K562 (cell line): ENCODE measurements around the gene VAPB. TPM values are rescaled to one million over a fixed set of nuclear protein-coding genes. Genes with fewer than 3 reads are reported as not detected.

Source experiments
- ATAC-seq: fragments of 200-7000 bp; cut with Tn5 transposase; 3 replicates; pipeline ENCODE4 v1.9.1; 2020; ENCODE audit warnings: moderate library complexity
- BruUV-seq: library from RNA; stranded (reverse); fragments of 400-500 nt; replicated peaks from 2 replicates; lab custom pipeline; 2021; lab: Mats Ljungman, UMichigan
- CTCF ChIA-PET: fragments of 300-600 bp; formaldehyde crosslinking; extraction: SDS; loops from one replicate; lab custom pipeline; 2021; ENCODE audit warnings: low intra/inter-chr PET ratio; lab: Yijun Ruan, JAX
- POLR2A ChIA-PET: fragments of 300-600, 350-650 bp; sonication (Branson Sonifier 250); formaldehyde crosslinking; extraction: SDS; loops from one replicate; lab custom pipeline; 2021; ENCODE audit warnings: antibody characterized with exemption, inconsistent platforms; lab: Yijun Ruan, JAX
- DNase-seq, 4 experiments: peaks; one replicate each; pipeline versions ENCODE4 v3.0.0 to v3.0.0-alpha.2; 2011 to 2018; ENCODE audit warnings: low spot score in 3 of 4, mixed read lengths in 3 of 4; ENCODE audit errors: extremely low read depth in 1 of 4
- FAIRE-seq: peaks from 2 replicates; lab custom pipeline; 2011; peaks lifted over from hg19 to GRCh38; lab: Jason Lieb, UNC
- H2AFZ ChIP-seq: 2 replicates; pipeline ENCODE4 v1.6.0; 2011; ENCODE audit warnings: low read depth, low read length, control low read depth, inconsistent platforms
- H3K27ac ChIP-seq: fragments of 200-600 bp; 3 replicates; pipeline ENCODE4 v1.8.0; 2011; ENCODE audit warnings: low read depth, mild to moderate bottlenecking, control low read depth, inconsistent platforms, low read length, moderate library complexity, mixed read lengths; ENCODE audit errors: extremely low read depth
- H3K27me3 ChIP-seq, 2 experiments: fragments of 300-600 bp in 1 of 2; 2 replicates in 1 of 2; 3 replicates in 1 of 2; pipeline versions ENCODE4 v1.6.0 to v1.8.0; 2011; ENCODE audit warnings: inconsistent platforms in 2 of 2, low read length in 2 of 2, mild to moderate bottlenecking in 1 of 2, mixed read lengths in 1 of 2, moderate library complexity in 1 of 2; ENCODE audit not compliant: control insufficient read depth in 2 of 2, insufficient read depth in 2 of 2
- H3K36me3 ChIP-seq: fragments of 300-600 bp; 3 replicates; pipeline ENCODE4 v1.8.0; 2011; ENCODE audit warnings: mild to moderate bottlenecking, low read length, inconsistent platforms; ENCODE audit not compliant: control insufficient read depth, insufficient read depth
- H3K4me1 ChIP-seq, 2 experiments: fragments of 200-600 bp in 1 of 2; replicated peaks in 1 of 2; 2 replicates in 1 of 2; 3 replicates in 1 of 2; pipeline versions ENCODE4 v1.5.1 to v1.8.0; 2011; ENCODE audit warnings: inconsistent platforms in 2 of 2, low read length in 2 of 2, mild to moderate bottlenecking in 1 of 2, mixed read lengths in 1 of 2, moderate library complexity in 1 of 2; ENCODE audit not compliant: control insufficient read depth in 2 of 2, insufficient read depth in 2 of 2
- H3K4me2 ChIP-seq: 2 replicates; pipeline ENCODE4 v1.6.1; 2011; ENCODE audit warnings: low read length, control low read depth, inconsistent platforms, mixed read lengths; ENCODE audit not compliant: insufficient read depth
- H3K4me3 ChIP-seq: fragments of 200-600 bp; sonication (generic), shearing (Covaris generic); 2 replicates; pipeline ENCODE4 v1.5.1; 2016; ENCODE audit warnings: control low read depth, inconsistent platforms
- H3K79me2 ChIP-seq: fragments of 200-600 bp; 3 replicates; pipeline ENCODE4 v1.8.0; 2011; ENCODE audit warnings: low read length, inconsistent platforms; ENCODE audit not compliant: control insufficient read depth, insufficient read depth
- H3K9ac ChIP-seq, 2 experiments: 2 replicates each; pipeline versions ENCODE4 v1.6.0 to v1.6.1; 2011; ENCODE audit warnings: low read depth in 2 of 2, low read length in 2 of 2, control low read depth in 1 of 2, inconsistent platforms in 1 of 2, mild to moderate bottlenecking in 1 of 2, mixed read lengths in 1 of 2; ENCODE audit not compliant: insufficient read depth in 1 of 2
- H3K9me1 ChIP-seq: one replicate; pipeline ENCODE4 v1.6.0; 2011; ENCODE audit warnings: inconsistent platforms, mild to moderate bottlenecking, low read length, moderate library complexity; ENCODE audit not compliant: control insufficient read depth, insufficient read depth
- H3K9me3 ChIP-seq: replicated peaks from 2 replicates; pipeline ENCODE4 v1.5.1; 2011; ENCODE audit warnings: low read depth, low read length, inconsistent platforms; ENCODE audit not compliant: control insufficient read depth, insufficient read depth
- H4K20me1 ChIP-seq: replicated peaks from 2 replicates; pipeline ENCODE4 v1.6.1; 2011; ENCODE audit warnings: low read length, inconsistent platforms, mixed read lengths; ENCODE audit not compliant: control insufficient read depth, insufficient read depth
- FOXK2 ChIP-seq, 2 experiments: fragments of 450-650 bp; IDR thresholded peaks in 1 of 2; conservative IDR thresholded peaks in 1 of 2; 2 replicates each; pipeline ENCODE4 v1.6.1; 2016; ENCODE audit warnings: low read depth in 2 of 2, mild to moderate bottlenecking in 1 of 2
- PHB ChIP-seq: fragments of 250-450 bp; sonication (Bioruptor Pico); IDR thresholded peaks from 2 replicates; pipeline ENCODE4 v1.5.0; 2021
- TRIM24 ChIP-seq, 2 experiments: fragments of 450-650 bp; IDR thresholded peaks; 2 replicates each; pipeline ENCODE4 v1.6.1; 2016
- ZNF133 ChIP-seq: fragments of 250-450 bp; sonication (Bioruptor Pico); IDR thresholded peaks from 2 replicates; pipeline ENCODE4 v1.4.0; 2020; ENCODE audit warnings: mild to moderate bottlenecking
- ZNF583 ChIP-seq: fragments of 250-450 bp; sonication (Bioruptor Pico); IDR thresholded peaks from 2 replicates; pipeline ENCODE4 v1.4.0; 2020
- ZNF584 ChIP-seq: fragments of 200-800 bp; sonication (Bioruptor generic); IDR thresholded peaks from 2 replicates; pipeline ENCODE4 v1.6.1; 2016; ENCODE audit warnings: low read depth, mild to moderate bottlenecking, missing genetic modification characterization, missing compliant biosample characterization
- WGBS: fragments of 100-300 bp; shearing (Covaris generic); methylation state at CpG from one replicate; pipeline ENCODE4 v1.1.6; 2016; ENCODE audit warnings: low coverage, mixed read lengths; ENCODE audit not compliant: insufficient coverage; ENCODE audit errors: missing lambda C conversion rate; 5-methylcytosine and 5-hydroxymethylcytosine counted together
- in situ Hi-C: fragments of 300-500 bp; cut with MboI; formaldehyde crosslinking; loops from 4 replicates; pipeline ENCODE4 v1.15.0; 2018; ENCODE audit warnings: inconsistent platforms, mixed read lengths
- intact Hi-C: fragments of 100-400 bp; cut with micrococcal nuclease; formaldehyde crosslinking; loops from 2 replicates; pipeline ENCODE4 v1.14.2; 2022
- polyA plus RNA-seq, 8 experiments: library from polyadenylated mRNA; depleted of rRNA in 4 of 8; stranded (reverse) in 5 of 8; unstranded in 3 of 8; fragments of >200 nt; fragmentation: Nextera tagmentation in 2 of 8; fragmentation: Illumina TruSeq in 1 of 8; extraction: Ambion mirVana in 2 of 8; extraction: Trizol in 1 of 8; gene quantifications; 2 replicates each; pipeline versions ENCODE4 v1.2.1 to v1.2.3, GENCODE V29; 2011 to 2014; ENCODE audit warnings: inconsistent platforms in 1 of 8, missing spikeins in 1 of 8
- total RNA-seq, 7 experiments: library from RNA; depleted of rRNA in 6 of 7; stranded (reverse); fragments of >200 nt in 6 of 7; fragmentation: Illumina TruSeq in 2 of 7; extraction: Trizol in 2 of 7; gene quantifications; 2 replicates each; pipeline versions ENCODE4 v1.2.1 to v1.2.3, GENCODE V29; 2011 to 2021; ENCODE audit warnings: low replicate concordance in 1 of 7
- TF ChIP-seq, protein P1 (sequence below): fragments of 150-350 bp; IDR thresholded peaks from 2 replicates; pipeline ENCODE4 v1.6.1; 2014; ENCODE audit warnings: low read depth, mild to moderate bottlenecking, low read length, borderline replicate concordance
- TF ChIP-seq, protein P2 (sequence below): sonication (generic); formaldehyde crosslinking; IDR thresholded peaks from 2 replicates; pipeline ENCODE4 v1.8.0; 2023; ENCODE audit warnings: missing genetic modification reagents, mild to moderate bottlenecking, borderline replicate concordance

Gene VAPB
- total and polyA plus RNA-seq, 9 of the 15 experiments (the other 6 are each of a cell fraction or from before 2014, with no cell fraction given) = 3.4 to 51.0 (median 27.9) TPM

DNA sequence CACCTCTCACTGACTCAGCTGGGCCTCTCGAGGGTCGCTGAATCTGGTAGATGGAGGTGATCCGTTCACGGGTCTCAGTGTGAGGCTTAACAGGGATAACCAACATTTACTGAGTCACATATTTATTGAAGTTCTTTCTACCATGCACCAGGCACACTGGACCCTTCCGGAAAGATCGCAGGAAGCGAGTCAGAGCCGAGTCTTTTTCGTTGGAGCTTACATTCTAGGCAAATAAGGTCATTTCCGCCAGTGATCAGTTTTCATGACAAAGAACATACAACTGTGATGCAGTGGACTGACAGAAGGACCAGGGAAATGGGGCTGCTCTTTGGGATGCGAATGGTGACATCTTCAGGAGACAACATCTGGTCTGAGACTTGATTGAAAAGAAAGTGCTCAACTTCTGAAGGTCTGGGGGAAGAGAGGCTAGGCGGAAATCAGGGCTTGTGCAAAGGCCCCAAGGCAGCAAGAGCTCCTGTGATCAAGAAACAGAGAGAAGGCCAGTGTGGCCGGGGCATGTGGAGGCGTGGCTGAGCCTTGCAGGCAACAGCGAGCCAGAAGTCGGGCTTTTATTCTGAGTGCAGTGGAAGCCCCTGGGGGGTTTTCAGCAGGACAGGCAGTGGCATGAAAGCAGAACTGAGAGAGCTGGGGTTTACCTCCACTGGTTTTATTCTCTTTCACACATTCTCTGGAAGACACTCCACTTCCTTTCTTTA is 69.5 kb downstream of the VAPB start:
- 56% methylated on average over 16 of the region's 16 CpGs for WGBS
- ChIA-PET POLR2A (interaction anchor here (0.7 to 1.3 kb wide), 2 partner anchors 17 to 26 kb away, joined by 3 to 4 read pairs; no protein-coding TSS in a partner anchor), CTCF (interaction anchor here (0.8 kb wide), 1 partner anchor 222 kb away, joined by 3 read pairs; no protein-coding TSS in a partner anchor)
- Histone ChIP-seq H3K9me1 (peaks cover 4% of the 10 kb centered on the region), H3K4me2 (no peak overlapping the region), H3K27ac (no peak overlapping the region), H3K4me1 (peaks cover 0 to 7% of the 10 kb centered on the region in 2 experiments; a peak in 1 of 5 replicates), H3K79me2 (no peaks in the 10 kb centered on the region), H3K4me3 (no peak overlapping the region), H3K36me3 (no peaks in the 10 kb centered on the region), H3K27me3 (peaks cover 0 to 4% of the 10 kb centered on the region in 2 experiments; a peak in 2 of 5 replicates), H3K9ac (no peak overlapping the region), H3K9me3 (no peaks in the 10 kb centered on the region), H2AFZ (no peak overlapping the region), H4K20me1 (0 out of 2 replicates have a peak, but pooled peaks cover 3% of the 10 kb centered on the region)
- FAIRE-seq (no peak), ATAC-seq (no peak), DNase-seq (no peak)
- in situ Hi-C loops (no loop called here), intact Hi-C loops (no loop called here)
- TF ChIP-seq, protein P1, sequence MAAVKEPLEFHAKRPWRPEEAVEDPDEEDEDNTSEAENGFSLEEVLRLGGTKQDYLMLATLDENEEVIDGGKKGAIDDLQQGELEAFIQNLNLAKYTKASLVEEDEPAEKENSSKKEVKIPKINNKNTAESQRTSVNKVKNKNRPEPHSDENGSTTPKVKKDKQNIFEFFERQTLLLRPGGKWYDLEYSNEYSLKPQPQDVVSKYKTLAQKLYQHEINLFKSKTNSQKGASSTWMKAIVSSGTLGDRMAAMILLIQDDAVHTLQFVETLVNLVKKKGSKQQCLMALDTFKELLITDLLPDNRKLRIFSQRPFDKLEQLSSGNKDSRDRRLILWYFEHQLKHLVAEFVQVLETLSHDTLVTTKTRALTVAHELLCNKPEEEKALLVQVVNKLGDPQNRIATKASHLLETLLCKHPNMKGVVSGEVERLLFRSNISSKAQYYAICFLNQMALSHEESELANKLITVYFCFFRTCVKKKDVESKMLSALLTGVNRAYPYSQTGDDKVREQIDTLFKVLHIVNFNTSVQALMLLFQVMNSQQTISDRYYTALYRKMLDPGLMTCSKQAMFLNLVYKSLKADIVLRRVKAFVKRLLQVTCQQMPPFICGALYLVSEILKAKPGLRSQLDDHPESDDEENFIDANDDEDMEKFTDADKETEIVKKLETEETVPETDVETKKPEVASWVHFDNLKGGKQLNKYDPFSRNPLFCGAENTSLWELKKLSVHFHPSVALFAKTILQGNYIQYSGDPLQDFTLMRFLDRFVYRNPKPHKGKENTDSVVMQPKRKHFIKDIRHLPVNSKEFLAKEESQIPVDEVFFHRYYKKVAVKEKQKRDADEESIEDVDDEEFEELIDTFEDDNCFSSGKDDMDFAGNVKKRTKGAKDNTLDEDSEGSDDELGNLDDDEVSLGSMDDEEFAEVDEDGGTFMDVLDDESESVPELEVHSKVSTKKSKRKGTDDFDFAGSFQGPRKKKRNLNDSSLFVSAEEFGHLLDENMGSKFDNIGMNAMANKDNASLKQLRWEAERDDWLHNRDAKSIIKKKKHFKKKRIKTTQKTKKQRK = no peak
- TF ChIP-seq FOXK2 (conservative IDR thresholded peaks at IDR 0.05 in 1 of 2, IDR thresholded peaks at IDR 0.05 in 1 of 2; ENCODE audit: low read depth in 2 of 2) = no peak
- TF ChIP-seq PHB (CRISPR knock-in tag) = no peak
- TF ChIP-seq ZNF133 = no peak
- TF ChIP-seq, protein P2, sequence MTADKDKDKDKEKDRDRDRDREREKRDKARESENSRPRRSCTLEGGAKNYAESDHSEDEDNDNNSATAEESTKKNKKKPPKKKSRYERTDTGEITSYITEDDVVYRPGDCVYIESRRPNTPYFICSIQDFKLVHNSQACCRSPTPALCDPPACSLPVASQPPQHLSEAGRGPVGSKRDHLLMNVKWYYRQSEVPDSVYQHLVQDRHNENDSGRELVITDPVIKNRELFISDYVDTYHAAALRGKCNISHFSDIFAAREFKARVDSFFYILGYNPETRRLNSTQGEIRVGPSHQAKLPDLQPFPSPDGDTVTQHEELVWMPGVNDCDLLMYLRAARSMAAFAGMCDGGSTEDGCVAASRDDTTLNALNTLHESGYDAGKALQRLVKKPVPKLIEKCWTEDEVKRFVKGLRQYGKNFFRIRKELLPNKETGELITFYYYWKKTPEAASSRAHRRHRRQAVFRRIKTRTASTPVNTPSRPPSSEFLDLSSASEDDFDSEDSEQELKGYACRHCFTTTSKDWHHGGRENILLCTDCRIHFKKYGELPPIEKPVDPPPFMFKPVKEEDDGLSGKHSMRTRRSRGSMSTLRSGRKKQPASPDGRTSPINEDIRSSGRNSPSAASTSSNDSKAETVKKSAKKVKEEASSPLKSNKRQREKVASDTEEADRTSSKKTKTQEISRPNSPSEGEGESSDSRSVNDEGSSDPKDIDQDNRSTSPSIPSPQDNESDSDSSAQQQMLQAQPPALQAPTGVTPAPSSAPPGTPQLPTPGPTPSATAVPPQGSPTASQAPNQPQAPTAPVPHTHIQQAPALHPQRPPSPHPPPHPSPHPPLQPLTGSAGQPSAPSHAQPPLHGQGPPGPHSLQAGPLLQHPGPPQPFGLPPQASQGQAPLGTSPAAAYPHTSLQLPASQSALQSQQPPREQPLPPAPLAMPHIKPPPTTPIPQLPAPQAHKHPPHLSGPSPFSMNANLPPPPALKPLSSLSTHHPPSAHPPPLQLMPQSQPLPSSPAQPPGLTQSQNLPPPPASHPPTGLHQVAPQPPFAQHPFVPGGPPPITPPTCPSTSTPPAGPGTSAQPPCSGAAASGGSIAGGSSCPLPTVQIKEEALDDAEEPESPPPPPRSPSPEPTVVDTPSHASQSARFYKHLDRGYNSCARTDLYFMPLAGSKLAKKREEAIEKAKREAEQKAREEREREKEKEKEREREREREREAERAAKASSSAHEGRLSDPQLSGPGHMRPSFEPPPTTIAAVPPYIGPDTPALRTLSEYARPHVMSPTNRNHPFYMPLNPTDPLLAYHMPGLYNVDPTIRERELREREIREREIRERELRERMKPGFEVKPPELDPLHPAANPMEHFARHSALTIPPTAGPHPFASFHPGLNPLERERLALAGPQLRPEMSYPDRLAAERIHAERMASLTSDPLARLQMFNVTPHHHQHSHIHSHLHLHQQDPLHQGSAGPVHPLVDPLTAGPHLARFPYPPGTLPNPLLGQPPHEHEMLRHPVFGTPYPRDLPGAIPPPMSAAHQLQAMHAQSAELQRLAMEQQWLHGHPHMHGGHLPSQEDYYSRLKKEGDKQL (CRISPR knock-in tag) = no peak
- TF ChIP-seq TRIM24 (IDR thresholded peaks at IDR 0.05) = no peak
- no peak for TF ChIP-seq ZNF584
- TF ChIP-seq ZNF583 = no peak
- no TSS peak for BruUV-seq
